OCI-LY1 (cell line): ENCODE data around the gene CAPN10.

Experiments
- CTCF ChIP-seq: fragments of 200-600 bp; sonication (generic), shearing (Covaris generic); IDR thresholded peaks from 2 replicates; pipeline ENCODE4 v1.5.1; 2017; ENCODE audit warnings: mild to moderate bottlenecking, antibody characterized with exemption, low read length, moderate library complexity, mixed read lengths
- EZH2 ChIP-seq: fragments of 200-600 bp; sonication (generic), shearing (Covaris generic); IDR thresholded peaks from 2 replicates; pipeline ENCODE4 v1.8.0; 2017; ENCODE audit warnings: borderline replicate concordance, mixed run types, mild to moderate bottlenecking, antibody characterized with exemption, low read length, moderate library complexity, mixed read lengths

GRCh38 chr2:240600451-240600961, 14.0 kb downstream of the CAPN10 start:
- TF ChIP-seq CTCF (no peak), EZH2 (no peak)
